ENCODE results near the gene RAB3IL1.

Gene RAB3IL1

DNA sequence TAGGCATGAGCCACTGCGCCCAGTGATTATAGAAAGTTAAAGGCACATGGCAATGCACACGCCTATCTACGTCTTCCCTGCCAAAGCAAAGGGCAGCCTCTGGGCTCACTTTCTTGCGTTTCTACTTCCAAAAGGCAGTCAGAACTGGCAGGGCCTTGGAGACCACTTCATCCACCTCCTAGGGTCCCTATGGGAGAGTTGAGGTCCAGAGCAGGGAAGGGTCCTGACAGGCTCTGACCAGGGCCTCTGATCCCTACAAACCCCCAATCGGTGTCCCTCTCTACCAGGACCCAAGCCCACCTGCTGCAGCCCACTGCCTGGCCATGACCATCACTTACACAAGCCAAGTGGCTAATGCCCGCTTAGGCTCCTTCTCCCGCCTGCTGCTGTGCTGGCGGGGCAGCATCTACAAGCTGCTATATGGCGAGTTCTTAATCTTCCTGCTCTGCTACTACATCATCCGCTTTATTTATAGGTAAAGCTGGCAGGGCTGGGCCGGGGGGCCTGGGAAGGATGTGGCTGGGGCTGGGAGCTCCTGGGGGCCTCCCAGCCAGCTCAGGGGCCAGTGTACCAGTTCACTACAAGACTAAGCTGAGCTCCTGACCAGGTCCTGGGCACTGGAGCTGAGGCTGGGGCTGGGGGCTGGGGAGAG lies 34.2 kb upstream of the RAB3IL1 start:
- no peak for DNase-seq

DNA sequence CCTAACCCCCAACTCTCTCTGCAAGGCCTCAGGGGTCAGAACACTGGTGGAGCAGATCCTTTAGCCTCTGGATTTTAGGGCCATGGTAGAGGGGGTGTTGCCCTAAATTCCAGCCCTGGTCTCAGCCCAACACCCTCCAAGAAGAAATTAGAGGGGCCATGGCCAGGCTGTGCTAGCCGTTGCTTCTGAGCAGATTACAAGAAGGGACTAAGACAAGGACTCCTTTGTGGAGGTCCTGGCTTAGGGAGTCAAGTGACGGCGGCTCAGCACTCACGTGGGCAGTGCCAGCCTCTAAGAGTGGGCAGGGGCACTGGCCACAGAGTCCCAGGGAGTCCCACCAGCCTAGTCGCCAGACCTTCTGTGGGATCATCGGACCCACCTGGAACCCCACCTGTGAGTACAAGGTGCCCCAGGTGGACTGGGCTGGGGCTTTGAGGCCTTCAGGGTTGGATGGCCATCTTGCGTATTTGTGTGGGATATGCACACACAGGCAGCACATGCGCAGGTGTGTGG lies 32.7 kb upstream of the RAB3IL1 start, which contains the start of gene BEST1:
Gene BEST1 (plus strand): TSS at position 317 of the 513 bp plus-strand sequence. CDS start 1,456 bp downstream, outside the sequence.
- no peak for DNase-seq

DNA sequence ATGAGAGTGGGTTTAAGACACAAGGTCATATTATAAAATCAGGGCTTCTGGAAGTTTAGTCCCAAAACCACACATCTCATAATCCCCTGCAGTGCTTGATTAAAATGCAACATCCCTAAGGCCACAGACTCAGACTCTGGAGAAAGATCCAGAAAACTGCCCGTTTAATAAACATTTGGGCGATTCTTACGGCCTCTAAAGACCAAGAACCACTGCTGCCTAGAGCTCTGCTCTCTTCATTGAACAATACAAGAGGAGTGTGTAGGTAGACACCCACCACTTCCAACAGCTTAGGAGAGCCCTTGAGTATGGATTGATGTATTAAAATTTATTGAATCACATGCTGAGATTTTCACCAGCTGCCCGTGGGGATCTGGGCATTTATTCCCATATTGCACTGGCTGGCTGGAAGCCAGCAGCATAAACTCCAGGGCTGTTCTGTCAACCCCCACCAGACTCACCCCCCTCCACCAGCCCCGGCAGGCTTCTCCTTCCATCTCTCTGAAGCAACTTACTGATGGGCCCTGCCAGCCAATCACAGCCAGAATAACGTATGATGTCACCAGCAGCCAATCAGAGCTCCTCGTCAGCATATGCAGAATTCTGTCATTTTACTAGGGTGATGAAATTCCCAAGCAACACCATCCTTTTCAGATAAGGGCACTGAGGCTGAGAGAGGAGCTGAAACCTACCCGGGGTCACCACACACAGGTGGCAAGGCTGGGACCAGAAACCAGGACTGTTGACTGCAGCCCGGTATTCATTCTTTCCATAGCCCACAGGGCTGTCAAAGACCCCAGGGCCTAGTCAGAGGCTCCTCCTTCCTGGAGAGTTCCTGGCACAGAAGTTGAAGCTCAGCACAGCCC lies 32.0 kb upstream of the RAB3IL1 start:
- DNase-seq: peak; percentile 49

- no peak for DNase-seq
Measured at GRCh38 chr11:61948505-61948904, 31.1 kb upstream of the RAB3IL1 start.

DNA sequence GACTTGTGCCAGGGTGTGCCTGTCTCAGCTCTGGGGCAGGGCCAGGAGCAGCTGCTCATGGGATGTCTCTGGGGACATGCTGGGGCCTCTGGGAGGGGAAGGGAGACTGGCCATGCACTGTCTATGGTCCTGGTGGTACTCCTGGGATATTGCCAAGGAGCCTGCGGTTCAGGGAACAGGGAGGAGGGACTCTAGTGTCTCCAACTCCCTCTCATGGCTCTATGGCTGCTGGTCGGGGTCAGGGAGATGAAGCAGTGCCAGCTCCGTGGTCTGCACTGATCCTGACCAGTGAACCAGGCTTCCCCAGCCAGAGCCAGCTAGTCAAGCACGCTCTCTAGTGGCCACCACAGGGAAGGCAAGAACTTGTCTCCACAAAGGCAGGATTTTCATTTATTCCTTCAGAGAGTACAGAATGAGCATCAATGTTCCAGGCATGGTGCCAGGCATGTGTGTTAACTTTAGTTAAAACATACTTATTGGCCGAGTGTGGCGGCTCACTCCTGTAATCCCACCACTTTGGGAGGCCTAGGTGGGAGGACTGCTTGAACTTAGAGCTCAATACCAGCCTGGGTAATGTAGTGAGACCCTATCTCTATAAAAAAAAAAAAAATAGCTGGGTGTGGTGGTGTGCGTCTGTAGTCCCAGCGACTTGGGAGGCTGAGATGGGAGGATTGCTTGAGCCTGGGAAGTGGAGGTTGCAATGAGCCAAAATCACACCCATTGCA lies 30.3 kb upstream of the RAB3IL1 start:
- DNase-seq: peak; percentile 79

DNA sequence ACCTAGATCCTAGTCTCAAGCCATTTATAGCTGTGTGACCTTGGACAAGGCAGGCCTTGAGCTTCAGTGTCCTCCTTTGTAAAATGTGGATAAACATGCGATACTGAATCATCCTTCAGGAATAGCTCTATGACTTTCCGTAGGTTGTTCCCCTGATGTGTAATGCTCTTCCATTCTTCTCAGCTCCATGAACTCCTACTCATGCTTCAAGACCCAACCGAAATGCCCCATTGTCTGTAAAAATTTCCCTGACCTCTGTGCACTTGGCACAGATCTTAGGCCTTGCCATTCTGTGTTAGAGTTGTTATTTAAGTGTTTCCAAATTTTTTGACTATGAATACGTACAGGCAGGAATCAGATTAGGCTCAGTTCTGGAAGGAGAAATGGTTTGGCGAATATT lies 29.5 kb upstream of the RAB3IL1 start:
- DNase-seq: no peak

DNA sequence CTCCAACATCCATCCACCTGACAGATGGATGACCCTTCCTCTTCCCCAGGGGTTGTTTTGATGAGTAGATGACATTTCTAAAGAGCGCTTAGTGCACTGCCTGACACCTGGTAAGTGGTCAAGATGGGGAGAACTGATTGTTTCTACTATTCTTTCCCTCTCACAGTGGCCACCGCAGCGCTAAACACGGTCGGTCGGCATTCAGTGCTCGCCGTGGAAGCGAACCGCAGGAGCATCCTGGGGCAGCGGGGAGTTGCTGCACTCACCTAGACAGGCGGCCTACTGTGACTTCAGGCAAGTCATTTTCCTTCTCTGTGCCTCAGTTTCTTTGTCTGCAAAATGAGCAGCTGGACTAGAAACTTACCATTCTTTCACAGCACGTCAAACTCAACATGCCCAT lies 27.8 kb upstream of the RAB3IL1 start:
- no peak for DNase-seq

DNA sequence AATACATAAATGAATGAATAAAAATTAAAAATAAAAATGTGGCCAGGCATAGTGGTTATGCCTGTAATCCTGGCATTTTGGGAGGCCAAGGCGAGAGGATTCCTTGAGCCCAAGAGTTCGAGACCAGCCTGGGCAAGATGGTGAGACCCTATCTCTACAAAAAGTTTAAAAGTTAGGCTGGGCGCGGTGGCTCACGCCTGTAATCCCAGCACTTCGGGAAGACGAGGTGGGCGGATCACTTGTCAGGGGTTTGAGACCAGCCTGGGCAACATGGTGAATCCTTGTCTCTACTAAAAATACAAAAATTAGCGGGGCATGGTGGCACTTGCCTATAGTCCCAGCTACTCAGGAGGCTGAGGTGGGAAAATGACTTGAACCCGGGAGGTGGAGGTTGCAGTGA lies 23.1 kb upstream of the RAB3IL1 start:
- no peak for DNase-seq

GRCh38 chr11:61935861-61936260 lies 18.5 kb upstream of the RAB3IL1 start:
- no peak for DNase-seq

DNA sequence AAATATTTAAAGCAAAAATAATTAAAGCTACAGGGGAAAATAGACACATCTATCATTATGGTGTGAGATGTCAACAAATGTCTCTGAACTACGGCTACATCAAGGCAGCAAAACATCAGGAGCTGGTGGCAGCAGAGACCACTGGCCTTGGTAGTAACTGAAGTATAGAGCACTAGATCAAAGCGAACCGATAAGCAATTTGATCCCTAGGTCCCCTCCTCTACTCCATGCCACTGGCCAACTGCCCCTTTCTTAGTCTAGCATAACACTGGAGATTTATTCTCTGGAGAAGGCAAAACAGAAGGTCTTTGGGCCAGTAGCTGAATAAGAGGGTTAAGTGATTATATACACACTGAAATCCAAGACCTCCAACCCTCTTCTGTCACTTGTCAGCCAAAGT lies 13.6 kb upstream of the RAB3IL1 start:
- no peak for DNase-seq

GRCh38 chr11:61928606-61929005 lies 11.2 kb upstream of the RAB3IL1 start:
- DNase-seq: no peak

- DNase-seq: no peak
Measured at GRCh38 chr11:61927501-61927900, 10.1 kb upstream of the RAB3IL1 start.

GRCh38 chr11:61926235-61926634 lies 8.9 kb upstream of the RAB3IL1 start:
- DNase-seq: no peak

DNA sequence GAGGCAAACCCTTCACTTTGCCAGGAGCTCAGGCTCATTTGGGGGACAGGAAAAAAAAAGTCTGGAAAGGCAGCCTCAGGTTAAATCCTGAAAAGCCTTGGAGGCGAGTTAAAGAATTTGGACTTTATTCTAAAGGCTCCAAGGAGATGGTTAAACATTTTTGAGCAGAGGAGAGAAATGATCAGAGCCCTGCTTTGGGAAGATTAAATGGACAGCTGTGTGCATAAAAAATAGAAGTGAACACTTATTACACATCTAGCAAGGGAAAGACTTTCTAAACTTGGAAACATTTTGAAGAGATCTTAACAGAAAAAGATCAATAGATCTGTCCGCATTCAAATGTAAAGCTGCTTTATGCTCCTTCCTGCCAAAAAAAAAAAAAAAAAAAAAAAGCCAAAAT lies 8.4 kb upstream of the RAB3IL1 start:
- DNase-seq: no peak

DNA sequence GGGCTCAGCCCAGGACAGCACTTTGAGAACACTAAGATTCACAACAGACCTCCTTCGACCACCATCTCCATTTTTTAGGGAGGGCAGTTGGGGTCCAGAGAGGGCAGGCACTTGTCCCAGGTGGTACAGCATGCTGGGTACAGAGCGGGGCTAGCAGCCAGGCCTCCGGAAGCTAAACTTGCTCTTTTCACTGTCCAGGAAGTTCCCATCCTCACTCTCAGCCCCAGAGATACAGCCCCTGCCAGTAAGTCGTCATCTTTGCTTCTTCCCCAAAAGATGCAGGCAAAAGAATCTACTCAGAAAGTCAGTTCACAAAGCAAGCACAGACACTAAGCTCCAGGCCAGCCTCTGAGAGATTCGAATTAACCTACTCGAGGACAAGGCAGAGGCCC lies 6.7 kb upstream of the RAB3IL1 start:
- DNase-seq: no peak

- DNase-seq: no peak
Measured at GRCh38 chr11:61923166-61924063, 6.0 kb upstream of the RAB3IL1 start.

- DNase-seq: no peak
Measured at GRCh38 chr11:61922539-61922938, 5.2 kb upstream of the RAB3IL1 start.

DNA sequence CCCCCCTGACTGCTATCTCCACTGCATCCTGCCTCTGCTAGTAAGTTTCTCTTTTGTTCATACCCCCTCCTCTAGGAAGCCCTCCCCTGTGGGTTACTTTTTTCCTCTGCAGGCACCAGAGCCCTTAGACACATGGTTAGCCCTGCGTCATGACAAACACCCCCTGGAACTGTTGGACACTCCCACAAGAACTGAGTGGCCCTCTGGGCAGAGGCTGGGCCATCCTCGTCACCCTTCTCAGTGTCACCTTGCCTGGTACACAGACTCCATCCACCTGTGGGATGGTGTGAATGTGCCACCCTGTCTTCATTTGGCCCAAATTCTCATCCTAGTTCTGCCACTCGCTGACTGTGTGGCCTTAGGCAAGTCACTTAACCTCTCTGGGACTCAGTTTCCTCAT lies 4.1 kb upstream of the RAB3IL1 start:
- no peak for DNase-seq

DNA sequence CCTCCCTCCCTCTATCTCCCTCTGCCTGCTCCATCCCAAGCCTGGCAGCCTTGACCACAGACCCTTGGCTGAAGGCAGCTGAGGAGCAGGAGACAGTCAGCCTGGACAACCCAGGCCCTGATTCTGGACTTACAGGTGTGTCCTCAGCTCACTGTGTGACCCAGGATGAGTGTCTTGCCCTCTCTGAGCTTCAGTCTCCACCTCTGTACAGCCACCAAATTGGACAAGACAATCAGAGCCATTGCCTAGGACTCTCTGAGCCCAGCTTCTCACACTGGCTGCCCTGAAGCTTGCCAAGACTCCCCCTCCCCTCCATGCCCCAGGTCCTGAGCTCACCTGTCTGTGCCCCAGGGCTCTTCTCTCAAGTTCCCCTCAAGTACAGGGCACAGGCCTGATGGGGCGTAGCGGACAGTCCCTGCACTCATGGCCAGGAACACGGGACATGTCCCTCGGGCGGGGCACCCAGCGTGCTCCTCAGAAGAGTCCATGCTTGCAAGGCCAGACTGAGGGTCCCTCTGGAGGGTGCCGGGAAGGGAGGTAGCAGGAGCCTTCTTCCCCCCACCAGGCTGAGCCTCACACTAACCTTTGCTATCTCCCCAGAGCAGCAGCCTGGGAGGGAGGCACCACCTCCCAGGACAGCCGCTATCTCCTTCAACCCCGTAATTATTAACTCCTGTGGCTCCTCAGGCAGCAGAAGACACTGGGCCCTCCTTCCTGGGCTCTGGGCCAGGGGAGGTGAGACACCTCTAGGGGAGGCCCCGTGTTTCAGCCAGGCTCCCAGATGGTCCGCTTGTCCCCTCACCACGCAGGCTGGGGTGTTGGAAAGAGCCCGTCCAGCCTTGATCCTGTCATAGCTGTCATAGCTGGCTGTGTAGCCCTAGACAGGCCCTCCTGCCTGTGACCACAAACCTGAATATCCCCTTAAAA lies 2.6 kb upstream of the RAB3IL1 start:
- no peak for DNase-seq

DNA sequence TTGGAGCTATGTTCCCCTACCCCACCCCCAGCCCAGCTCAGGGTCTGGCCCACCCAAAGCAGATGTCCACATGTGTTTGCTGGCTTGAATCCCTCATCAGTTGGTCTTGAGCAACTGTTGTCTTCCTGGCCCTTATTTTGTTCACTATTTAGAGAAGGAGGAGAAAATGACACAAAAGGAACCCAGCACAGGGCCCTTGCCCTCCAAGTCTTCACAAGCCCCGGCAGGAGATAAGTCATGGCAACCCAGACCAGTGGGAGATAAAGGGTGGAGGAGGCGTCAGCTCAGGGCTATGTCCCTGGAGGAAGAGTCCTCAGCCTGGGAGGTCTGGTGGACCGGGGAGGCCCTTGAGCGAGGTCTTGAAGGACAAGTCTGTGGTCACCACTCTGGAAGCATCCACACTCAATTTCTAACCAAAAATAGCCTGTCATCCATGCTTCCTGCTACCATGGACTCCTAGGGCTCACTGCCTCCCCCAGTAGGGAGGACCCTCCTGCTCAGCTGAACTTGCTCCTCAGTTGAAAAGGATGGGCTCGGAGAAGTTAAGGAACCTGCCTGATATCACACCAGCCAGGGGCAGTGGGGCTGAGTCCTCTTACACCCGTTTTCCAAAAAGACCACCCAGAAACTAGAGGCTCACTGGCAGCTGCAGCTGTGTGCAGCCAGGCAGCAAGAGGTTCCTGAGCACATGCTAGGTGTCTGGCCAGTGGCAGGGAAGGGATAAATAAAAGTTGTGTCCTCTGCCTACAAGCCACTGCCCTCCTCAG lies 1.8 kb upstream of the RAB3IL1 start:
- no peak for DNase-seq
